Neuronal stem cell (in vitro differentiated cells): ENCODE data around the gene USO1.
A peak's percentile ranks its signal among the peaks of the same experiment; 100 is the strongest.

Experiments
- DNase-seq: peaks from one replicate; pipeline ENCODE4 v3.0.0-alpha.2; 2013; ENCODE audit warnings: low spot score
- H2AFZ ChIP-seq: one replicate; pipeline ENCODE4 v1.6.1; 2013; ENCODE audit warnings: mild to moderate bottlenecking, low read length, inconsistent platforms
- H2AK5ac ChIP-seq: 2 replicates; pipeline ENCODE4 v1.6.1; 2013; ENCODE audit warnings: low read depth, mild to moderate bottlenecking, inconsistent platforms, low read length, moderate library complexity, mixed read lengths
- H2BK120ac ChIP-seq: 2 replicates; pipeline ENCODE4 v1.6.1; 2013; ENCODE audit warnings: low read depth, mild to moderate bottlenecking, inconsistent platforms, low read length, moderate library complexity, mixed read lengths
- H2BK12ac ChIP-seq: one replicate; pipeline ENCODE4 v1.6.1; 2013; ENCODE audit warnings: low read length, inconsistent platforms
- H2BK15ac ChIP-seq: 2 replicates; pipeline ENCODE4 v1.6.1; 2013; ENCODE audit warnings: mild to moderate bottlenecking, low read length, inconsistent platforms, mixed read lengths
- H2BK5ac ChIP-seq: one replicate; pipeline ENCODE4 v1.6.1; 2013; ENCODE audit warnings: inconsistent platforms, mild to moderate bottlenecking, low read length, moderate library complexity
- H3K14ac ChIP-seq: one replicate; pipeline ENCODE4 v1.6.1; 2013; ENCODE audit warnings: low read length, inconsistent platforms
- H3K18ac ChIP-seq: 2 replicates; pipeline ENCODE4 v1.6.1; 2013; ENCODE audit warnings: low read length, inconsistent platforms
- H3K23ac ChIP-seq: 2 replicates; pipeline ENCODE4 v1.6.1; 2013; ENCODE audit warnings: low read depth, mild to moderate bottlenecking, mixed read lengths, low read length, inconsistent platforms; ENCODE audit not compliant: poor library complexity
- H3K27ac ChIP-seq: replicated peaks from 3 replicates; pipeline ENCODE4 v1.5.1; 2013; ENCODE audit warnings: low read length, inconsistent platforms
- H3K27me3 ChIP-seq, 3 experiments: 2 replicates each; pipeline ENCODE4 v1.6.1; 2013; ENCODE audit warnings: low read length in 3 of 3, mild to moderate bottlenecking in 2 of 3, inconsistent platforms in 1 of 3, low read depth in 1 of 3, mixed read lengths in 1 of 3, moderate library complexity in 1 of 3; ENCODE audit not compliant: control insufficient read depth in 3 of 3, insufficient read depth in 3 of 3
- H3K36me3 ChIP-seq, 2 donors: replicated peaks in 1 of 2; 2 replicates each; pipeline ENCODE4 v1.6.1; 2013; ENCODE audit warnings: low read length in 2 of 2; ENCODE audit not compliant: control insufficient read depth in 2 of 2, insufficient read depth in 2 of 2
- H3K4ac ChIP-seq: 2 replicates; pipeline ENCODE4 v1.6.1; 2013; ENCODE audit warnings: inconsistent platforms, mild to moderate bottlenecking, low read length, moderate library complexity
- H3K4me1 ChIP-seq, 2 donors: 1 replicate in 1 of 2; 2 replicates in 1 of 2; pipeline ENCODE4 v1.6.1; 2013; ENCODE audit warnings: low read length in 2 of 2, low read depth in 1 of 2; ENCODE audit not compliant: control insufficient read depth in 2 of 2, insufficient read depth in 1 of 2
- H3K4me2 ChIP-seq: one replicate; pipeline ENCODE4 v1.6.1; 2013; ENCODE audit warnings: mild to moderate bottlenecking, low read length, inconsistent platforms; ENCODE audit not compliant: insufficient read depth, poor library complexity, severe bottlenecking
- H3K4me3 ChIP-seq, 2 donors: 2 replicates each; pipeline ENCODE4 v1.5.1; 2013; ENCODE audit warnings: low read length in 2 of 2, mild to moderate bottlenecking in 2 of 2, inconsistent platforms in 1 of 2, moderate library complexity in 1 of 2
- H3K79me1 ChIP-seq: one replicate; pipeline ENCODE4 v1.6.1; 2013; ENCODE audit warnings: low read depth, mild to moderate bottlenecking, inconsistent platforms, low read length, moderate library complexity
- H3K9ac ChIP-seq: one replicate; pipeline ENCODE4 v1.6.1; 2013; ENCODE audit warnings: mild to moderate bottlenecking, low read depth, low read length, inconsistent platforms; ENCODE audit not compliant: poor library complexity
- H3K9me3 ChIP-seq, 2 donors: replicated peaks in 1 of 2; 2 replicates each; pipeline versions ENCODE3 to v1.6.1; 2013; ENCODE audit warnings: low read length in 2 of 2, mild to moderate bottlenecking in 2 of 2, inconsistent platforms in 1 of 2, low read depth in 1 of 2, mixed read lengths in 1 of 2, moderate library complexity in 1 of 2; ENCODE audit not compliant: control insufficient read depth in 2 of 2, insufficient read depth in 1 of 2
- H4K8ac ChIP-seq: one replicate; pipeline ENCODE4 v1.6.1; 2013; ENCODE audit warnings: low read depth, mild to moderate bottlenecking, inconsistent platforms, low read length, moderate library complexity
- H4K91ac ChIP-seq: one replicate; pipeline ENCODE4 v1.6.1; 2013; ENCODE audit warnings: low read length, low read depth, mild to moderate bottlenecking, inconsistent platforms; ENCODE audit not compliant: poor library complexity
- WGBS, 2 donors: extraction: QIAGEN DNeasy Blood & Tissue Kit; methylation state at CpG; one replicate each; pipeline ENCODE4 v1.1.7; 2013; ENCODE audit warnings: missing lambda C conversion rate in 2 of 2, mixed read lengths in 1 of 2; ENCODE audit not compliant: insufficient read length in 2 of 2, insufficient replicate concordance in 1 of 2; ENCODE audit errors: extremely low coverage in 2 of 2; 5-methylcytosine and 5-hydroxymethylcytosine counted together

Gene USO1

DNA sequence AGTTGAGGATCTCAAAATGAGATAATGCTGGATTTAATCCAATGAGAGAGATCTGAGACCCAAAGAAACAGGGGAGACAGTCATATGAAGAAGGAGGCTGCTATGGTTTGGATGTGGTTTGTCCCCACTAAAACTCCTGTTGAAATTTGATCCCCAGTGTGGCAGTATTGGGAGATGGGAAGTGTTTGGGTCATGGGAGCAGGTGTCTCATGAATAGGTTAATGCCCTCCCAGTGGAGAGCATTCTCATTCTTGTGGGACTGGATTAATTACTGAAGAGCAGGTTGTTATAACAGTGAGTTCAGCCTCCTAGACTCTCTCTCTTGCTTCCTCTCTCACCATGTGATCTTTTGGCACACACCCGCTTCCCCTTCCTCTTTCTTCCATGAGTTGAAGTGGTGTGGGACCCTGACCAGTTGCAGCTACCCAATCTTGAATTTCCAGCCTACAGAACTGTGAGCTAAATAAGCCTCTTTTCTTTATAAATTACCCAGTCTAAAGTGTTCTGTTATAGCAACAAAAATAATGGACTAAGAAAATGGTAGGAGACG lies 107.6 kb downstream of the USO1 start:
- no peak overlapping the region for H2BK15ac ChIP-seq
- no peaks in the 10 kb centered on the region for H3K27me3 ChIP-seq

DNA sequence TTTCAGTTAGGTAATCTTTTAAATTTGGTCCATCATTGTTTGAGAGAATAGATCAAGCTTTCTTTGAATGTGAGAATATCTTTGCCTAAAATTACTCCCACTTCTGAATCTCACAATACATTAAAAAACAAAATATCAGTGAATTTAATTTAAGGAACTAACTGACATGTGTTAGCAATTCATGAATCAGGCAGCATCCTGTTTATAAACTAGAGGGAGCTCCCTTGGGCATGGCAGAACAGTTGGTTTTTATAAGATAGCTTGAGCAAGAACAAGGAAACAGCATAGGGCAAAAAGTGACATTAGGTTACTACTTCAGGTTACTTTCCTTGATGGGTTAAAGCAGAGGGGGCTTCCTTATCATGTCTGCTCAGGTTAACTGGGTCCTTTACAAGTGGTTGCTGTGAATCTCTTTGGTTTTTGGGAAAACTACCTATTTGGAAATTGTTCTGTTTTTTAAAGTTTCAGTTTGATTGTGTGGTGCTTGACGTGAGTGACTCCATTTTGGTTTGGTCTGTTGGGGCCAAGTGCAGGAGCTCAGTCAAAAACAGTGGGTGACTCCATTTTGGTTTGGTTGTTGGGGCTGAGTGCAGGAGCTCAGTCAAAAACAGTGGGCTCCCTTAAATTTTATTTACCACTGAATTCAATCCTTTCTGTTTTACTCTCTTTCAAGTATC lies 109.9 kb downstream of the USO1 start:
- Histone ChIP-seq H2BK12ac (no peak overlapping the region), H3K4me3 (no peak overlapping the region), H3K4me2 (no peak overlapping the region), H3K4ac (no peak overlapping the region), H3K36me3 (no peaks in the 10 kb centered on the region), H3K4me1 (peaks cover under 1 to 3% of the 10 kb centered on the region in 2 donors), H3K27me3 (no peaks in the 10 kb centered on the region), H3K79me1 (no peaks in the 10 kb centered on the region), H4K91ac (no peak overlapping the region), H4K8ac (no peak overlapping the region), H3K14ac (no peak overlapping the region), H3K9me3 (no peaks in the 10 kb centered on the region), H3K23ac (no peak overlapping the region), H3K18ac (no peak overlapping the region), H2BK5ac (no peak overlapping the region), H2BK15ac (no peak overlapping the region), H3K27ac (no peak overlapping the region), H2AFZ (no peak overlapping the region), H3K9ac (no peak overlapping the region), H2BK120ac (no peak overlapping the region), H2AK5ac (no peak overlapping the region)
- no CpG with 5 or more reads among the region's 1 CpG for WGBS, 2 donors
- DNase-seq, result no peak

More for the DNA sequence above, 107.6 kb downstream of the USO1 start:
- Histone ChIP-seq H2AFZ (peak overlapping the region; percentile 69), H3K36me3 (no peaks in the 10 kb centered on the region), H2BK5ac (no peak overlapping the region), H2BK12ac (no peak overlapping the region), H4K91ac (no peak overlapping the region), H3K9ac (no peak overlapping the region), H3K4me3 (no peak overlapping the region), H3K18ac (no peak overlapping the region), H3K9me3 (no peaks in the 10 kb centered on the region), H3K4ac (no peak overlapping the region), H4K8ac (no peak overlapping the region), H2AK5ac (no peak overlapping the region), H3K79me1 (no peaks in the 10 kb centered on the region), H3K27ac (no peak overlapping the region), H3K14ac (no peak overlapping the region), H3K23ac (no peak overlapping the region), H3K4me2 (no peak overlapping the region), H2BK120ac (no peak overlapping the region), H3K4me1 (peaks cover 0 to 3% of the 10 kb centered on the region in 2 donors)
- DNase-seq, result no peak
- no CpG with 5 or more reads among the region's 2 CpGs for WGBS, 2 donors

DNA sequence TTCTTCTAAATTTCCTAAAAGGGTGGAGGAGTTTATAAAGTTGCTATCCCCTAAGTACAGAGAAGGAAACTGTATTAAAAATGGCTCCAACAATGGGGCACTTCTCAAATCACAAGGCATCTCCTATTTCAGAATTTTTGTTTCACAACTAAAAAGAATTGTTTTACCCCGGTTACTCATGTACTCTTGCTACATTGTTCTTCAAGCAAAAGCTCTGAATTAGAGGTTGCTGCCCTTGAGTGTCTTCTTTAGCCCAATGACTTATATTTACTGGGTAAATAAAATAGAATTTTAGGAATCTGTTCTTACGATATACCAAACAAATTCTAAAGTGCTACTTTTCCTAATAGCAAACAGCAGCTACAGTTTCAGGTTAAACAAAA lies 110.4 kb downstream of the USO1 start:
- Histone ChIP-seq H4K8ac (no peak overlapping the region), H3K9ac (no peak overlapping the region), H3K4me1 (peaks cover 3 to 6% of the 10 kb centered on the region in 2 donors), H3K79me1 (no peaks in the 10 kb centered on the region), H2BK12ac (no peak overlapping the region), H2BK120ac (no peak overlapping the region), H2BK5ac (no peak overlapping the region), H3K27ac (no peak overlapping the region), H2AK5ac (no peak overlapping the region), H3K4me3 (no peak overlapping the region), H3K4me2 (no peak overlapping the region), H3K36me3 (no peaks in the 10 kb centered on the region), H3K4ac (no peak overlapping the region), H2BK15ac (no peak overlapping the region), H3K9me3 (no peaks in the 10 kb centered on the region), H4K91ac (no peak overlapping the region), H2AFZ (no peak overlapping the region), H3K14ac (no peak overlapping the region), H3K18ac (no peak overlapping the region), H3K27me3 (no peaks in the 10 kb centered on the region), H3K23ac (no peak overlapping the region)
- no CpG with 5 or more reads among the region's 2 CpGs for WGBS, 2 donors
- DNase-seq, result no peak

DNA sequence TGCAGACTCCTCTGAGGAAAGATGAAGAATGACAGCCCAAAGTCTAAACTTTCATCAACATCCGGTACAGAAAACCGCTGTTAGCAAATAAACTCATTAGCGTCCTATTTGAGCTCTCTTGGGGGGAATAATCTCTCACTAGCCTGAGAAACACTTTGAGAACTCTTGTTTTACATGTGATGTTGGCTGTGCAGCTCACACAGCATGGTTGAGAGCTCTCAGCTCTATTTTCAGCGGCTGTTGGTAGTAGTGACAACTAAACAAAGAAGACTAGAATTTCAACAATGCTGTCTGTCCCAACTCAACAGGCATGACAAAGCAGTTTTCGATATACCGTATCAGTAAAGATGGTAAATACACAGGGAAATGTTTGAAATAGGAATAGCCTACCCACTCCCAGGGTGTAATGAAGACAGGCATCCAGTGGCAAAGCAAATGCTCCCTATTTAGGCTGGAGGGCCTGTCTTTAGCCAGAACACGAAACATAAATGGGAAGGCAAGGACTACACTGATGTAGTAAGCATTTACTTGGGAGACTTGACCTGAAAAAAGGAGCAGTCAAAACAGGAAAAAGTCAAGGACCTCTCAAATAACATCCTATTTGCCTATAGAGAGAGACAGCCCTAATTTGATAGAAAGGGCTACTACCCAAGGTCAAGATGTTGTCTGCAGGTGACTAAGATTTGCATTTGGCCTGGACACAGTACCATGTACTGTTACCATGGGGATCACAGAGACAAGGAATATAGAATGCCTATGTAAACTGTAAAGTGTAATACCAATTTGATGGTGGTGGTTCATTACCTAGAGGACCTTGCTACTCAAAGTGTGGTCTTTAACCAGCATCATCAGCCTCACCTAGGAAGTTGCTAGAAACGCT lies 117.5 kb downstream of the USO1 start:
- Histone ChIP-seq H3K27ac (no peak overlapping the region), H3K4me1 (peaks cover 2 to 16% of the 10 kb centered on the region in 2 donors), H3K4me2 (no peak overlapping the region), H3K36me3 (no peaks in the 10 kb centered on the region), H3K27me3 (no peaks in the 10 kb centered on the region), H2BK12ac (no peak overlapping the region), H4K8ac (no peak overlapping the region), H3K9ac (no peak overlapping the region), H4K91ac (no peak overlapping the region), H2AK5ac (no peak overlapping the region), H2BK15ac (no peak overlapping the region), H3K14ac (no peak overlapping the region), H3K23ac (no peak overlapping the region), H3K4me3 (no peak overlapping the region), H3K79me1 (no peaks in the 10 kb centered on the region), H2BK120ac (no peak overlapping the region), H2BK5ac (no peak overlapping the region), H3K4ac (no peak overlapping the region), H2AFZ (peak overlapping the region; percentile 81), H3K18ac (no peak overlapping the region), H3K9me3 (no peaks in the 10 kb centered on the region)
- DNase-seq, result no peak
- WGBS, 2 donors, result no CpG with 5 or more reads among the region's 8 CpGs
